Activated gamma-delta T cell treated with Interleukin-2 at 50 U/mL for 16 hours (primary cell): ENCODE data around the gene SH3RF3.
A peak's percentile ranks its signal among the peaks of the same experiment; 100 is the strongest.
"Not testable (repeated sequence)": the region's sequence is repeated elsewhere in the genome, so short reads cannot be mapped to it uniquely, and the experiment has no call there.

Experiments used
- DNase-seq: peaks from one replicate; pipeline ENCODE4 v3.0.0-alpha.2; 2020

SH3RF3 gene

GRCh38 chr2:109222825-109223471, 93.9 kb downstream of the SH3RF3 start:
- no peak for DNase-seq

- no peak for DNase-seq
Observed at GRCh38 chr2:109223490-109223889, 94.5 kb downstream of the SH3RF3 start.

- not testable (repeated sequence) for DNase-seq
Observed at GRCh38 chr2:109224341-109224740, 95.3 kb downstream of the SH3RF3 start.

- no peak for DNase-seq
Observed at GRCh38 chr2:109225170-109225782, 96.3 kb downstream of the SH3RF3 start.

GRCh38 chr2:109226128-109226527, 97.1 kb downstream of the SH3RF3 start:
- DNase-seq, result no peak

- DNase-seq, result no peak
Observed at GRCh38 chr2:109226622-109227021, 97.6 kb downstream of the SH3RF3 start.

GRCh38 chr2:109229094-109229675, 100.2 kb downstream of the SH3RF3 start:
- no peak for DNase-seq

GRCh38 chr2:109230941-109231420, 102.0 kb downstream of the SH3RF3 start:
- no peak for DNase-seq

- no peak for DNase-seq
Observed at GRCh38 chr2:109231428-109231827, 102.4 kb downstream of the SH3RF3 start.

- no peak for DNase-seq
Observed at GRCh38 chr2:109231996-109232705, 103.1 kb downstream of the SH3RF3 start.

- no peak for DNase-seq
Observed at GRCh38 chr2:109232909-109233308, 103.9 kb downstream of the SH3RF3 start.

- no peak for DNase-seq
Observed at GRCh38 chr2:109233643-109234042, 104.6 kb downstream of the SH3RF3 start.

GRCh38 chr2:109234355-109234754, 105.3 kb downstream of the SH3RF3 start:
- DNase-seq, result no peak

GRCh38 chr2:109236147-109236546, 107.1 kb downstream of the SH3RF3 start:
- DNase-seq, result no peak

GRCh38 chr2:109237792-109238191, 108.8 kb downstream of the SH3RF3 start:
- no peak for DNase-seq

- DNase-seq, result peak; percentile 47
Observed at GRCh38 chr2:109238580-109238979, 109.6 kb downstream of the SH3RF3 start.

GRCh38 chr2:109239720-109240119, 110.7 kb downstream of the SH3RF3 start:
- DNase-seq, result no peak

GRCh38 chr2:109242210-109242653, 113.2 kb downstream of the SH3RF3 start:
- DNase-seq, result no peak

GRCh38 chr2:109242654-109243331, 113.8 kb downstream of the SH3RF3 start:
- no peak for DNase-seq

- no peak for DNase-seq
Observed at GRCh38 chr2:109243526-109244303, 114.7 kb downstream of the SH3RF3 start.

- no peak for DNase-seq
Observed at GRCh38 chr2:109244304-109244582, 115.2 kb downstream of the SH3RF3 start.

- DNase-seq, result no peak
Observed at GRCh38 chr2:109244750-109245382, 115.9 kb downstream of the SH3RF3 start.
